T-helper 1 cell treated with Interleukin-12 subunit alpha and Interleukin-12 subunit beta and Interleukin-4 antibody, amounts not matched to agents 30 ng/mL and 1 ng/mL, for 36 hours (primary cell): ENCODE results near the gene SSR2. TPM values are rescaled to one million over a fixed set of nuclear protein-coding genes. Genes with fewer than 3 reads are reported as not detected.

Source experiments
- total RNA-seq: library from RNA; stranded (reverse); gene quantifications from 2 replicates; pipeline ENCODE4 v1.2.3, GENCODE V29; 2022

SSR2 gene
- total RNA-seq, 1 donor from 2014 or later: 281 TPM

Other genes with a start within 250 kb of the SSR2 start
- gene GON4L, start 163.7 kb downstream of the SSR2 start, total RNA-seq: 85.8 and 90.6 TPM in 2 replicates
- gene SYT11, start 161.4 kb downstream of the SSR2 start, total RNA-seq: 38.3 and 38.8 TPM in 2 replicates
- 27.5 and 33.1 TPM in 2 replicates for gene RIT1, start 109.6 kb downstream of the SSR2 start, total RNA-seq
- 67.8 and 70.6 TPM in 2 replicates for gene KHDC4, start 86.5 kb downstream of the SSR2 start, total RNA-seq
- gene RXFP4, start 79.3 kb downstream of the SSR2 start, total RNA-seq: not detected in 2 replicates
- 181 and 188 TPM in 2 replicates for gene ARHGEF2, start 42.4 kb downstream of the SSR2 start, total RNA-seq
- 39.0 and 40.6 TPM in 2 replicates for gene UBQLN4, start 32.8 kb upstream of the SSR2 start, total RNA-seq
- gene LAMTOR2, start 33.8 kb upstream of the SSR2 start, total RNA-seq: 62.0 and 62.1 TPM in 2 replicates
- gene RAB25, start 40.2 kb upstream of the SSR2 start, total RNA-seq: 0.56 TPM in 1 of 2 replicates, not detected in the other
- gene MEX3A, start 61.5 kb upstream of the SSR2 start, total RNA-seq: 0.07 TPM in 1 of 2 replicates, not detected in the other
- 32.7 and 33.3 TPM in 2 replicates for gene LMNA, start 93.8 kb upstream of the SSR2 start, total RNA-seq
- gene SEMA4A, start 132.6 kb upstream of the SSR2 start, total RNA-seq: 4.6 and 5.1 TPM in 2 replicates
- gene SLC25A44, start 173.2 kb upstream of the SSR2 start, total RNA-seq: 41.9 and 46.5 TPM in 2 replicates
- 83.8 and 87.8 TPM in 2 replicates for gene PMF1, start 192.1 kb upstream of the SSR2 start, total RNA-seq
- 1.6 and 1.9 TPM in 2 replicates for gene BGLAP, start 221.2 kb upstream of the SSR2 start, total RNA-seq
- 5.7 and 8.3 TPM in 2 replicates for gene PAQR6, start 227.1 kb upstream of the SSR2 start, total RNA-seq